Stimulated activated naive CD8-positive, alpha-beta T cell treated with anti-CD3 and anti-CD28 coated beads, Interleukin-15, amount 100 ng/mL, for 72 hours (primary cell): ENCODE data around the gene CAGE1.
"Not testable (repeated sequence)": the region's sequence is repeated elsewhere in the genome, so short reads cannot be mapped to it uniquely, and the experiment has no call there.

Experiments used
- ATAC-seq: fragments of 150-1000 bp; cut with Tn5 transposase; 2 replicates; pipeline ENCODE4 v1.10.0; 2021; ENCODE audit warnings: mild to moderate bottlenecking, moderate library complexity
- DNase-seq, 2 donors: peaks; one replicate each; pipeline ENCODE4 v3.0.0; 2021 to 2022
- H3K27ac Mint-ChIP-seq, 2 donors: one replicate each; pipeline ENCODE4 v1.8.0; 2022; ENCODE audit warnings: mild to moderate bottlenecking in 2 of 2, mixed read lengths in 2 of 2, moderate library complexity in 2 of 2
- H3K27me3 Mint-ChIP-seq: one replicate; pipeline ENCODE4 v1.8.0; 2022; ENCODE audit warnings: mixed read lengths
- H3K4me1 Mint-ChIP-seq: one replicate; pipeline ENCODE4 v1.8.0; 2022; ENCODE audit warnings: mild to moderate bottlenecking, mixed read lengths
- H3K4me3 Mint-ChIP-seq, 2 donors: one replicate each; pipeline ENCODE4 v1.8.0; 2022; ENCODE audit warnings: mild to moderate bottlenecking in 2 of 2, mixed read lengths in 2 of 2, moderate library complexity in 1 of 2
- H3K9me3 Mint-ChIP-seq, 2 donors: one replicate each; pipeline ENCODE4 v1.8.0; 2022; ENCODE audit warnings: mixed read lengths in 2 of 2

The CAGE1 gene

DNA sequence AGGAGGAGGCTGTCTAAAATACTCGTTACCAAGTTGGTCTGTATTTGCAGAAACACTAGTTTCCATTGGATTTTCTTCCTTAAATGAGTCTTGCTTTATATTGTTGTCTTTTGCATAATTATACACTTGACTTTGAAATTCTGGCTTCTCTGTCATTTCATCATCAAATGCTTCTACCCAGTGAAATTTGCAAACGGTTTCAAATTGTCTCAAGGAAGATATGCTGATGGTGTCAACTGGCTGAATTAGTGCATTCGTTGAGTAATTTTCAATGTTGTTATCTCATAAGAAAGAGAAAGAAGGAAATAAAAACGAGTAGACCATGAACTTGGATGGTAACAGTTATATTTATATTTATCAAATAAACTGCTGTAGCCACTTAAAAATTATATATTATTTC, 10.8 kb downstream of the CAGE1 start:
- H3K9me3 Mint-ChIP-seq, result no peaks in the 10 kb centered on the region

DNA sequence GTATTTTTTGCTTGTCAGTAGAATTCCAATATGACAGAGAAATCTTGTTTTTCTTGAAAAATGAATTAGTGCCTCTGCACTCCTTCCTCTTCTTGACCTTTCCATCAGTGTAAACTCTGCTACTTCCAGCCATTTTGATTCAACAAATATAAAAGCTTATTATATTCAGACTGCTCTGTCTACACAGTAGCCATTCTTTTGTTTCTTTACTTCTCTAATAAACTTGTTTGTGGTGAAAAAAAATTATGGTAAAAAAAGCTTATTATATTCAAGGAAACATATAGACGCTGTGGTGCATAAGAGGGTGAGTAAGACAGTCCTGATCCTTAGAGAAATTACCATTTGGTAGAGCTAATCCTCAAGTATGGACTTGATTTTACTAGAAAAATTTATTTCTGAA, 11.6 kb downstream of the CAGE1 start:
- ATAC-seq, result no peak
- H3K27ac Mint-ChIP-seq, result no peak overlapping the region
- no peak overlapping the region for H3K4me3 Mint-ChIP-seq
- no peak for DNase-seq
- peaks cover 20% of the 10 kb centered on the region for H3K27me3 Mint-ChIP-seq
- H3K9me3 Mint-ChIP-seq, result no peaks in the 10 kb centered on the region
- peaks cover 7% of the 10 kb centered on the region for H3K4me1 Mint-ChIP-seq

More for the DNA sequence above, 10.8 kb downstream of the CAGE1 start:
- ATAC-seq (no peak), DNase-seq (no peak)
- Mint-ChIP-seq H3K27ac (no peak overlapping the region), H3K4me3 (no peak overlapping the region), H3K4me1 (peaks cover 5% of the 10 kb centered on the region), H3K27me3 (peaks cover 12% of the 10 kb centered on the region)

DNA sequence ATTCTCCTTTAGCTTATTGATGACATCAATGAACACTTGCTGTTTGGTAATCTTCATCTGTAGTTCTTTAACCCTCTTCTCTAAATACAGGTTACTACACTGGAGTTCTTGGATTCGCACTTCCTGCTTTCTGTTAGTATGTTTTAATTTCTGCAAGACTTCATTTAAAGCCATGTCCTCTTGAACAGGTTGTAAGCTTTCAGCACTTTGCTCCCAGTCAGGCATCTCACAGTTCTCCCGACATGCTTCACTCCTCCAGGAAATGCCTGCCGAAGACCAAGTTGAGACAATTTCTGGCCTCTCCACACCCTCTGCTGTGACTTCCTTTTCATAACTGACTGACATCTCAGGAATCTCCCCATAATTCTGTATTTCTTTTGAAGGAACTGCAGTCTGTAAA, 15.8 kb downstream of the CAGE1 start:
- no peaks in the 10 kb centered on the region for H3K9me3 Mint-ChIP-seq
- no peak for DNase-seq

DNA sequence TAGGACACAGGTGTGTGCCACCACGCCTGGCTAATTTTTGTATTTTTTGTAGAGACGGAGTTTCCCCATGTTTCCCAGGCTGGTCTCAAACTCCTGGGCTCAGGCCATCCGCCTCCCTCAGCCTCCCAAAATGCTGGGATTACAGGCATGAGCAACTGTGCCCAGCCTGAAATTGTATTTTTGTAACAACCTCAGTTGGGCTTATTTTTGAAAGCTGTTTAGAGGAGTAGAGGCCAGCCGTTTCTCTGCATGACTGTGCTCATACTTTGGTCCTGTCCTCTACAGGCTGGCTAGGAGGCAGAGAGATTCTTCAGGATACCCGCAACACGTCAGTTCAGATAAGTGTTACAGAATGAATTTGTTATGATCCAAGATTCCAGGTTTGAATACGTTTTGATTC, 22.1 kb downstream of the CAGE1 start:
- Mint-ChIP-seq H3K4me1 (no peaks in the 10 kb centered on the region), H3K27ac (no peak overlapping the region), H3K9me3 (no peaks in the 10 kb centered on the region), H3K27me3 (peaks cover 7% of the 10 kb centered on the region), H3K4me3 (no peak overlapping the region)
- no peak for DNase-seq
- no peak for ATAC-seq

More for the DNA sequence above, 15.8 kb downstream of the CAGE1 start:
- Mint-ChIP-seq H3K4me3 (no peak overlapping the region), H3K4me1 (peaks cover 7% of the 10 kb centered on the region), H3K27ac (peak overlapping the region; percentile 13 to 20), H3K27me3 (peaks cover 25% of the 10 kb centered on the region)
- no peak for ATAC-seq

DNA sequence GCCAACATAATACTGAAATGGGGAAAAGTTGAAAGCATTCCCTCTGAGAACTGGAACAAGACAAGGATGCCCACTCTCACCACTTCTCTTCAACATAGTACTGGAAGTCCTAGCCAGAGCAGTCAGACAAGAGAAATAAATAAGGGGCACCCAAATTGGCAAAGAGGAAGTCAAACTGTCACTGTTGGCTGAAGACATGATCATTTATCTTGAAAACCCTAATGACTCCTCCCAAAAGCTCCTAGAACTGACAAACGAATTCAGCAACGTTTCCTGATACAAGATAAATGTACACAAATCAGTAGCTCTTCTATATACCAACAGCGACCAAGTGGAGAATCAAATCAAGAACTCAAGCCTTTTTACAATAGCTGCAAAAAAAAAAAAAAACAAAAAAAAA, 37.6 kb downstream of the CAGE1 start:
- H3K4me3 Mint-ChIP-seq, H3K9me3 Mint-ChIP-seq, ATAC-seq, H3K4me1 Mint-ChIP-seq, H3K27ac Mint-ChIP-seq, DNase-seq: not testable (repeated sequence)
- peaks cover 51% of the 10 kb centered on the region for H3K27me3 Mint-ChIP-seq

DNA sequence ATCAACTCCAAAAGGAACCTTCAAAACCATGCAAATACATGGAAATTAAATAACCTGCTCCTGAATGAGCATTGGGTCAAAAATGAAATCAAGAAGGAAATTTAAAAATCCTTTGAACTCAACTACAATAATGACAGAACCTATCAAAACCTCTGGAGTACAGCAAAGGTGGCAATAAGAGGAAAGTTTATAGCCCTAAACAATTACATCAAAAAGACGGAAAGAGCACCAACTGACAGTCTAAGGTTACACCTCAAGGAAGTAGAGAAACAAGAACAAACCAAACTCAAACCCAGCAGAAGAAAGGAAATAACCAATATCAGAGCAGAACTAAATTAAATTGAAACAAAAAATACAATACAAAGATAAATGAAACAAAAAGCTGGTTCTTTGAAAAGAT, 39.0 kb downstream of the CAGE1 start:
- ATAC-seq, H3K9me3 Mint-ChIP-seq, DNase-seq, H3K4me1 Mint-ChIP-seq, H3K27ac Mint-ChIP-seq, H3K4me3 Mint-ChIP-seq: not testable (repeated sequence)
- peaks cover 51% of the 10 kb centered on the region for H3K27me3 Mint-ChIP-seq

DNA sequence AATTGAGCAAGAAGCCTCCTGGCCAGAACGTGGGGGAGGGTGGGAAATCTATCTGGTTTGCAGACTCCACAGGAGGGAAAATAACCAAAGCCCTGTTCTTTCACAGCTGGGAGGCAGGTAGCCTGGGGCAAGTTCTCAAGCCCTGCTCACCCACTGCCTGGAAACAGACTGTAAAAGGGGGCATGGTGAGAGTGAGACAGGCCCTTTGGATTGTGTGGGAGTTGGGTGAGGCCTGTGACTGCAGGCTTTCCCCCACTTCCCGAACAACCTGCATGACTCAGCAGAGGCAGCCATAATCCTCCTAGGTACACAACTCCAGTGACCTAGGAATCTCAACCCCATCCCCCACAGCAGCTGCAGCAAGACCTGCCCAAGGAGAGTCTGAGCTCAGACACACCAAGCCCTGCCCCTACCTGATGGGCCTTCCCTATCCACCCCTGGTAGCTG, 42.0 kb downstream of the CAGE1 start:
- H3K9me3 Mint-ChIP-seq, H3K27ac Mint-ChIP-seq, DNase-seq, H3K4me3 Mint-ChIP-seq, ATAC-seq: not testable (repeated sequence)
- Mint-ChIP-seq H3K4me1 (peaks cover 27% of the 10 kb centered on the region), H3K27me3 (peaks cover 43% of the 10 kb centered on the region)

DNA sequence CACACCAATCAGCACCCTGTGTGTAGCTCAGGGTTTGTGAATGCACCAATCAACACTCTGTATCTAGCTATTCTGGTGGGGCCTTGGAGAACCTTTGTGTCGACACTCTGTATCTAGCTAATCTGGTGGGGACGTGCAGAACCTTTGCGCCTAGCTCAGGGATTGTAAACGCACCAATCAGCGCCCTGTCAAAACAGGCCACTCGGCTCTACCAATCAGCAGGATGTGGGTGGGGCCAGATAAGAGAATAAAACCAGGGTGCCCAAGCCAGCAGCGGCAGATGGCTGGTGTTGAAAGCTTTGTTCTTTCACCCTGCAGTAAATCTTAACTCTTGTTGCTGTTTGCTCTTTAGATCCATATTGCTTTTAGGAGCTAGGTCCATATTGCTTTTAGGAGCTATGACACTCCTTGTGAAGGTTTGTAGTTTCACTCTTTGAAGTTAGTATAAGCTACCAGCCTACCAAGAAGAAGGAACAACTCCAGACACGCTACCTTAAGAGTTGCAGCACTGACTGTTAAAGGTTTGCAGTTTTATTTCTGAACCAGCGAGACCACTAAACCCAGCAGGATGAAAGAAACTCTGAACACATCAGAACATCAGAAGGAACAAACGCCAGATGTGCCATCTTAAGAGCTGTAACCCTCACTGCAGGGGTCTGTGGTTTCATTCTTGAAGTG, 44.6 kb downstream of the CAGE1 start:
- not testable (repeated sequence) for DNase-seq, H3K27ac Mint-ChIP-seq, H3K9me3 Mint-ChIP-seq
- Mint-ChIP-seq H3K27me3 (peaks cover 19% of the 10 kb centered on the region), H3K4me1 (peaks cover 18% of the 10 kb centered on the region), H3K4me3 (peak overlapping the region; percentile 33 to 41)
- ATAC-seq, result peak; percentile 82

DNA sequence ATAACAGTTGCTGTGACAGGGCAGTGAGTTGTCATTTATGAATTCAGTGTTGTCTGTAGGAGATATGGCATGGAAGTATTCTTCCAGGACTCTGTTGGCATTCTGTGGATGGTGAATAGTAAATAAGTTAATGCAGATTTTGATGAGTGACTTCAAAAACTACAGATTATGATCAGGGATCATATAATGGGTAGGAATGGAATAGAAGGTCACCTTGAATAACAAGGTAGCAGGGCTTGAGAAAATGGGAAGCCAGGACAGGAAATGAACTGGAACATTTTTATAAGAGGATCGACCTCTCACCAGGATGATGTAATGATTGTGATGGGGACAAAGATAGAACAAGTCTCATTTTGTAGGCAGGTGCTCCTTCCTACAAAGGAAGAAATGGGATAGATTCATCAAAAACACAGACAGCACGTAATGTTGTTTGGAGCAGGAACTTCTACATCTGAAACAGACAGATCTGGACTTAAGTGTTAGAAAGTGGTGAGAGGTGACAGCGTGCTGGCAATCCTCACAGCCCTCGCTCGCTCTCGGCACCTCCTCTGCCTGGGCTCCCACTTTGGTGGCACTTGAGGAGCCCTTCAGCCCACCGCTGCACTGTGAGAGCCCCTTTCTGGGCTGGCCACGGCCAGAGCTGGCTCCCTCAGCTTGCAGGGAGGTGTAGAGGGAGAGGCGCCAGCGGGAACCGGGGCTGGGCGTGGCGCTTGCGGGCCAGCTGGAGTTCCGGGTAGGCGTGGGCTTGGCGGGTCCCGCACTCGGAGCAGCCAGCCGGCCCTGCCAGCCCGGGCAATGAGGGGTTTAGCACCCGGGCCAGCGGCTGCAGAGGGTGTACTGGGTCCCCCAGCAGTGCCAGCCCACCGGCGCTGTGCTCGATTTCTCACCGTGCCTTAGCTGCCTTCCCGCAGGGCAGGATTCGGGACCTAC, 45.7 kb downstream of the CAGE1 start:
- peaks cover 18% of the 10 kb centered on the region for H3K4me1 Mint-ChIP-seq
- no peak overlapping the region for H3K27ac Mint-ChIP-seq
- peaks cover 0 to 6% of the 10 kb centered on the region in 2 donors for H3K9me3 Mint-ChIP-seq
- H3K4me3 Mint-ChIP-seq, result peak overlapping the region in 1 of 2 donors; percentile 48
- DNase-seq (peak in 1 of 2 donors; percentile 3), ATAC-seq (no peak)
- H3K27me3 Mint-ChIP-seq, result peaks cover 8% of the 10 kb centered on the region

DNA sequence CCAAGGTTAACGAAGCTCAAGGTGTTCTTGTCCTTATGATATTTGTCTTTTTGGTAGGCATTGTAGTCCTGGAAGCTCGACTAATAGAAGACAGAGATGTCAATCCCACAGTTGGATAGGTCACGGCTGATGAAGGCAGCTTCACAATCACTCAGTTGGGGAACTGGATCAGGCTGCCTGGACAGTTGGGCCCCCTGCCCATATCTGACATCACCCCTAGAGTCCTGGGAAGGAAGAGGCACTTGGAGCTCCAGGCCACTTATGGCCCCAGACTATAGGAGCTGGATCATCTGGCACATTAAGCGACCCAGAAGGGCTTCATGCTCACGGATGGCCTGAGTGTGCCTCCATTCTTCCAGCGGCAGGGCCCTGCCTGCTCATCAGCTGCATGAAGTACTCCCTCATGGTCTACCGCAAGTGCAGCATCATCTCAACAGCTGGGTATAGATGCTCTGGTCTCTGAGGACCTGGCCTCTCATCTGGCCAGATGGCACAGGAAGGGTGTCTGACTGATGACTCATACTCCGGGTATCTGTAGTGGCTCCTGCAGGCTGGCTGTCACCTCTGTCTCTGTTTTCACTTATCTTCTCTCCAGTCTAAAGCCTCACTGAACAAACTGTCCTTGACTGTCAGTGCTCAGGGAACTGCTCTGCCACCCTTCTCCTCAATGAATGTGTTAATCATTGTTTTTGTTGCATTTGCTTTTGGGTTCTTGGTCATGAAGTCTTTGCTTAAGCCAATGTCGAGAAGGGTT, 47.4 kb downstream of the CAGE1 start:
- Mint-ChIP-seq H3K27ac (no peak overlapping the region), H3K4me1 (peaks cover 18% of the 10 kb centered on the region), H3K4me3 (no peak overlapping the region), H3K27me3 (no peaks in the 10 kb centered on the region), H3K9me3 (no peaks in the 10 kb centered on the region)
- ATAC-seq (peak; percentile 59), DNase-seq (no peak)

DNA sequence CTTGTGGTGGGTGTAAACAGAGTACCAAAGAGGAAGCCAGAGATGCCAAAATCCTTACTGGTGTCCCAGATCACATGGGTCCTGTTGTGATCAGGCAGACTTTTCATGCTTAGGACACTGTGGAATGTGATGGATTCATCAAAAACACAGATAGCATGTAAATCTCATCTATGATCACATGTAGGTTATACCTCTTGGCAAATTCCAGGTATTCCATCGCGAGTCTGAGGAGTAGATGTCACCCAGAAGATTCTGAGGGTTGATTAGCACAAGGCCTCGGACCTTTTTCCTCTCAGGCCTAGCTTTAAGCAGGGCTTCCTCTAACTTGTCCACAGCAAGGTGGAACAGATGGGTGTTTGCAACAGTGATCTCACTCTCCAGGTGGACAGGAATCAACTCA, 48.3 kb downstream of the CAGE1 start:
- Mint-ChIP-seq H3K27ac (no peak overlapping the region), H3K27me3 (no peaks in the 10 kb centered on the region), H3K9me3 (no peaks in the 10 kb centered on the region), H3K4me1 (peaks cover 18% of the 10 kb centered on the region), H3K4me3 (no peak overlapping the region)
- DNase-seq, result no peak
- no peak for ATAC-seq

DNA sequence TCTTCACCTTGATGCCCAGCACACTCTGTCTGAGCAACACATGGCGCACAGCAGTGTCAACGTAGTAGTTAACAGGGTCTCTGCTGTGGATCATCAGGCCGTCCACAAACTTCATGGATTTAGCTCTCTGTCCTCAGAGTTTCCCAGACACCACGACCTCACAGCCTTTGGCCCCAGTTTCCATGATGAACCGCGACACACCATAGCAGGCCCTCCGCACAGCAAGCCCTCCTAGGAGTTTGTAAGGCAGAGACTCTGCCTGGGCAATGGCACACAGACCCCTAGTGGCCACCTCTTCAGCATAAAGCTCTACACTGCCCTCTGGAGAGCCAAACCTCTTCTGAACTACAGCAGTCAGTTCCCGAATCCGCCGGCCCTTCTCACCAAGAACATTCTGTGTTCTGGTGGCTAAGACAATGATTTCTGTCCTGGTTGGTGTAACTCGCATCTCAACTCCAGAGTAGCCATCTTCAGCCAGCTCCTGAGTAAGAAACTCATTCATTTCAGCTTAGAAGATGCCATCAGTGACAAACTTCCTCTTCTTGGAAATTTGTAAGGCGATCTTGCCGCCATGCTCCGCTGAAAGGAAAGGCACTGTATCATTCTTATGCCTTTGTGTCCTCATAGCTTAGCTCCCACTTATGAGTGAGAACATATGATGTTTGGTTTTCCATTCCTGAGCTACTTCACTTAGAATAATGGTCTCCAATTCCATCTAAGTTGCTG, 50.4 kb downstream of the CAGE1 start:
- not testable (repeated sequence) for H3K27me3 Mint-ChIP-seq, H3K27ac Mint-ChIP-seq, H3K9me3 Mint-ChIP-seq, H3K4me1 Mint-ChIP-seq, H3K4me3 Mint-ChIP-seq, DNase-seq
- peak; percentile 59 for ATAC-seq

DNA sequence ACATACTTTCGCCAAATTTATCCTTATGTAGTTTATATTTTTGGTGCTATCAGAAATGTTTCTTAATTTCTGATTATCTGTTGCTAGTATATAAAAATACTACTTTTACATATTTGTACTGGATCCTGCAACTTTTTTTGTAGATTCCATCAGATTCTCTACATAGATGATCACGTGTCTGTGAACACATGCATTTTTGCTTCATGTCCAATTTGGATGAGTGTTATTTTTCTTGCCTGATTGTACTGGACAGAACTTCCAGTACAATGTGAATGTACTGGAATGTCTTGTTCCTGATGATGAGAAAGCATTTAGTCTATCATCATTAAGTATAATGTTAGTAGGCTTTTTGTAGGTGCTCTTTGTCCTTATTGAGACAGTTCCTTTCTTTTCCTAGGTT, 51.5 kb downstream of the CAGE1 start:
- ATAC-seq (no peak), DNase-seq (no peak)
- H3K9me3 Mint-ChIP-seq, result no peaks in the 10 kb centered on the region

DNA sequence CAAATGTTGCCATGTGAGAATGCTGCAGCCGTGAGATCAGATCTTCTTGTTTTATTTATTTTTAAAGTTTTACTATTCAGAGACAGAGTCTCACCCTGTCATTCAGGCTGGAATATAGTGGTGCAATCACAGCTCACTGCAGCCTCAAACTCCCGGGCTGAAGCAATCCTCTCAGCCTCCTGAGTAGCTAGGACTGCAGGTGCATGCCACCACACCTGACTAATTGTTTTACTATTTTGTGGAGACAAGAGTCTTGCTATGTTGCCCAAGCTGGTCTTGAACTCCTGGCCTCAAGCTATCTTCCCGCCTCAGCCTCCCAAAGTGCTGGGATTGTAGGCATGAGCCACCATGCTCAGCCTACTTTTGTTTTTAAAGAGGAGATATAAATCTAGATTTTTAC, 54.0 kb downstream of the CAGE1 start:
- no peak overlapping the region for H3K27ac Mint-ChIP-seq
- no peaks in the 10 kb centered on the region for H3K9me3 Mint-ChIP-seq
- DNase-seq, result no peak
- no peaks in the 10 kb centered on the region for H3K4me1 Mint-ChIP-seq
- no peaks in the 10 kb centered on the region for H3K27me3 Mint-ChIP-seq
- no peak overlapping the region for H3K4me3 Mint-ChIP-seq
- ATAC-seq, result no peak

More for the DNA sequence above, 51.5 kb downstream of the CAGE1 start:
- Mint-ChIP-seq H3K4me1 (no peaks in the 10 kb centered on the region), H3K27ac (no peak overlapping the region), H3K4me3 (no peak overlapping the region), H3K27me3 (no peaks in the 10 kb centered on the region)

DNA sequence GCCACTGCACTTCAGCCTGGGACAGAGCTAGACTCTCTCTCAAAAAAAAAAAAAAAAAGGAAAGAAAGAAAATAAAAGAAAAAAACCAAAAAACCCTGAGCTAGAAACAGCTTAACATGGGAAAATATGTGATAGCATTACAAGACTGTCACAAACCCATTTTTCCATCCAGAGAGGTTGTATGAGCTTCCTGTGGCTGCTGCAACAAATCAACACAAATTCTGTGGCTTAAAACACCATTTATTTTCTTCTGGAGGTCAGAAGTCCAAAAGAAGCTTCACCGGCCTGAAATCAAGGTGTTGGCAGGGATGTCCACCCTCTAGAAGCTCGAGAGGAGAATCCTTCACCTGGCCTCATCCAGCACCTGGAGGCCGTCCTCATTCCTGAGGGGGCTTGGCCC, 54.9 kb downstream of the CAGE1 start:
- Mint-ChIP-seq H3K27me3 (no peaks in the 10 kb centered on the region), H3K27ac (no peak overlapping the region), H3K4me3 (no peak overlapping the region), H3K9me3 (no peaks in the 10 kb centered on the region), H3K4me1 (no peaks in the 10 kb centered on the region)
- ATAC-seq, result no peak
- no peak for DNase-seq
